Common myeloid progenitor, CD34-positive (primary cell): ENCODE data around the gene INSL3.

Experiments used
- CTCF ChIA-PET: fragments of 350-600 bp; sonication (Branson Sonifier 250); formaldehyde crosslinking; loops from one replicate; lab custom pipeline; 2021; ENCODE audit warnings: antibody characterized with exemption; lab: Charles Lee
- POLR2A ChIA-PET: fragments of 350-600 bp; sonication (Branson Sonifier 250); formaldehyde crosslinking; loops from one replicate; lab custom pipeline; 2021; ENCODE audit warnings: antibody characterized with exemption; lab: Charles Lee
- DNase-seq, 3 donors: peaks; one replicate each; pipeline versions ENCODE4 v3.0.0 to v3.0.0-alpha.2; 2013
- H3K27ac ChIP-seq, 2 experiments: 1 replicate in 1 of 2; 2 replicates in 1 of 2; pipeline ENCODE4 v1.7.0; 2013; ENCODE audit warnings: inconsistent platforms in 2 of 2, low read length in 2 of 2, mild to moderate bottlenecking in 2 of 2, low read depth in 1 of 2, moderate library complexity in 1 of 2; ENCODE audit not compliant: severe bottlenecking in 2 of 2, insufficient read depth in 1 of 2, poor library complexity in 1 of 2
- H3K27me3 ChIP-seq, 5 experiments: replicated peaks in 2 of 5; 1 replicate in 3 of 5; 2 replicates in 2 of 5; pipeline versions ENCODE4 v1.6.1 to v1.7.0; 2013; ENCODE audit warnings: low read length in 4 of 5, mild to moderate bottlenecking in 2 of 5, moderate library complexity in 2 of 5, inconsistent platforms in 1 of 5; ENCODE audit not compliant: insufficient read depth in 5 of 5, control insufficient read depth in 4 of 5
- H3K36me3 ChIP-seq, 4 experiments: 1 replicate in 2 of 4; 2 replicates in 2 of 4; pipeline versions ENCODE4 v1.6.1 to v1.7.0; 2013; ENCODE audit warnings: low read length in 3 of 4, control low read depth in 1 of 4, mild to moderate bottlenecking in 1 of 4; ENCODE audit not compliant: control insufficient read depth in 4 of 4, insufficient read depth in 4 of 4
- H3K4me1 ChIP-seq, 4 experiments: 1 replicate in 3 of 4; 2 replicates in 1 of 4; pipeline versions ENCODE4 v1.6.1 to v1.7.1; 2013; ENCODE audit warnings: low read length in 3 of 4, mild to moderate bottlenecking in 3 of 4, control low read depth in 1 of 4, inconsistent platforms in 1 of 4, moderate library complexity in 1 of 4; ENCODE audit not compliant: control insufficient read depth in 4 of 4, insufficient read depth in 4 of 4; ENCODE audit errors: control extremely low read depth in 1 of 4
- H3K4me3 ChIP-seq, 7 experiments: 1 replicate in 4 of 7; 2 replicates in 3 of 7; pipeline versions ENCODE4 v1.5.1 to v1.7.0; 2013; ENCODE audit warnings: mild to moderate bottlenecking in 7 of 7, low read length in 6 of 7, moderate library complexity in 6 of 7, inconsistent platforms in 2 of 7, low read depth in 2 of 7, control low read depth in 1 of 7; ENCODE audit not compliant: insufficient read depth in 4 of 7, control insufficient read depth in 1 of 7; ENCODE audit errors: extremely low read depth in 1 of 7
- H3K9me3 ChIP-seq, 5 experiments: 1 replicate in 4 of 5; 2 replicates in 1 of 5; pipeline versions ENCODE4 v1.6.1 to v1.7.1; 2013; ENCODE audit warnings: low read length in 4 of 5, mild to moderate bottlenecking in 2 of 5, inconsistent platforms in 1 of 5, low read depth in 1 of 5, moderate library complexity in 1 of 5; ENCODE audit not compliant: control insufficient read depth in 4 of 5, insufficient read depth in 2 of 5; ENCODE audit errors: control extremely low read depth in 1 of 5
- WGBS: methylation state at CpG from one replicate; pipeline ENCODE4 v1.1.5; 2013; ENCODE audit not compliant: insufficient coverage; 5-methylcytosine and 5-hydroxymethylcytosine counted together

INSL3 gene

DNA sequence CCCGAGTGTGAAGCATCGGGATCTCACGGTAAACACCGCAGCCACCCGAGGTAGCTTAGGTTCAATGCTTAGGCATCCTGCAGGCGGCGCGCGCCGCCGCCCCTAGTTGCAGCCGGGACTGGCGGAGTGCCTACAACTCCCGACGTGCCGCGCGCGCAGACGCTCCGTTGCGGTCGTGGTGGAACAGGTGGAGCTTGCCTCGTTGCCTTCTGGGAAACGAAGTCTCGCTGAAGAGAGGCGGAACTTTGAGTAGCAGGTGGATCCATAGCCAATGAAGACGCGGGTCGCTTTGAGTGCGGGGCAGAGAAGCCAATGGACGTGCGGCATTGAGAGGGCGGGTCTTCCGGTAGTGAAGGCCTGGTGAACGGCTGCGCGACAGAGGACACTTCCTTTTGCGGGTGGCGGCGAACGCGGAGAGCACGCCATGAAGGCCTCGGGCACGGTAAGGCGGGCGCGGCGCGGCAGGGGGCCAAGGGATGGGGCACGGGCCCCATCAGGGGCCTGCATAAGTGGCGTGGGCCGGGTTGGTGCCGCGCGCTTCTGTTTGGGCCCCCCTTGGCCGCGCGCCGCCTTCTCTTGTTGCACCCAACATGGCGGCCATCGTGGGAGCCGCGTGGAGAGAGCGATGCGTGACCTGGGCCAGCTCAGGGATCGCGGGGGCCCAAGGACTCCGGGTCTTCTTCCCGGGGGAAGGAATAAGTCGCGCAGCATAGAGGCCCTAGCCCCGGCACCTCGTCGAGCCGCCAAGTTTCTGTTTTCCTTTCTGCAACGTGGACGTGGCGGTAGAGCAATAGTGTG lies 38.4 kb upstream of the INSL3 start, which contains the start of gene RPL18A:
RPL18A (plus strand) TSS at position 378 of the 798 bp plus-strand sequence; CDS start at position 425, 47 bp downstream.
- Histone ChIP-seq H3K4me3 (peak within 1 kb of the TSS; percentile 90 to 100 (median 97)), H3K27me3 (no peaks in the 10 kb centered on the region), H3K27ac (peak within 1 kb of the TSS; percentile 77 to 93), H3K36me3 (peaks cover 8 to 45% (median 32%) of the 10 kb centered on the region in 4 experiments), H3K4me1 (peaks cover 9 to 30% (median 24%) of the 10 kb centered on the region in 4 experiments), H3K9me3 (no peaks in the 10 kb centered on the region)
- ChIA-PET POLR2A (interaction anchor here (1.0 to 1.8 kb wide), 10 partner anchors 10 to 73 kb away, joined by 3 to 21 read pairs (median 5); partner anchors contain the start of genes CCDC124, JAK3 and SLC5A5), CTCF (interaction anchor here (0.6 to 4.4 kb wide), 35 partner anchors 9 to 455 kb away, joined by 3 to 63 read pairs (median 4); partner anchors contain the start of genes B3GNT3, BST2, CCDC124 and JAK3)
- DNase-seq: peak; percentile 100
- WGBS: 0% methylated on average over 79 of the region's 80 CpGs

DNA sequence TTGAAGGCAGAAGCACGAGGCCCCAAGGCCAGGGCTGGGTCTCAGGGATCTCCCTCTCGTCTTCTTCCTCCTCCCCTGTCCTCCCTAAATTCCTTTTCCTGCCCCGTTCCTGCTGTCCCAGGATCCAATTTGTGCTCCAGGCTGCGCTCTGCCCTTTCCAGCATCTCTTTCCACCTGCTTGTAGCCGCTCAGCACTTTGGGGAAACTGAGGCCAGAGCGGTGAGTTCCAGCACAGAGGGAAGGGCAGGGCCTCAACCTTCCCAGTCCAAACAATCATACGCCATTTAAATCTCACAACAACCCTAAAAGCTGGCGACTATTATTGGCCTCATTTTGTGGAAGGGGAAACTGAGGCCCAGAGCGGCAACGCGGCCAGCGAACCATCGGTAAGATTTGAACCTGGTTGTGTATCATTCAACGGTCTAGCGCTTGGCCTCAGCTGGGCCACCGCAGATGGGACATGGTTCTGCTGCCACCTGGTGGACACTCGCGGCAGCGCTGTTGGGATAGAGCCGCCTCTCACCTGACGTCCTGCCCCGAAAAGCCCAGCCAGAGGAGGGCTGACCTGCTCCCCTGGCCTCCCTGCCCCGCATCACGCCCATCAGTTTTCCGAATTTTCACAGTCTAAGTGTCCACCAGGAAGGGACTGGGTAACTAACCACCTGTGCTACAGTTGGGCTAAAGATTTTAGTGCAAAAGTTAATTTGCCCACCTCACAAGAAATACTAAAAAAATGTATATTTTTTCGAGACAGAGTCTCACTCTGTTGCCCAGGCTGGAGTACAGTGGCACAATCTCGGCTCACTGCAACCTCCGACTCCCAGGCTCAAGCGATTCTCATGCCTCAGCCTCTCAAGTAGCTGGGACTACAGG lies 34.2 kb upstream of the INSL3 start:
- Histone ChIP-seq H3K27ac (no peak overlapping the region), H3K4me3 (no peak overlapping the region), H3K4me1 (peaks cover 5 to 21% (median 14%) of the 10 kb centered on the region in 4 experiments), H3K9me3 (no peaks in the 10 kb centered on the region), H3K36me3 (peaks cover 0 to 3% (median 0%) of the 10 kb centered on the region in 4 experiments), H3K27me3 (no peaks in the 10 kb centered on the region)
- DNase-seq: peak; percentile 61 to 82 (median 75)
- ChIA-PET CTCF (interaction anchor here (0.6 to 4.9 kb wide), 27 partner anchors 8 to 756 kb away, joined by 3 to 36 read pairs (median 5); partner anchors contain the start of genes B3GNT3, CCDC124 and JAK3), POLR2A (interaction anchor here (1.0 to 1.3 kb wide), 2 partner anchors 64 to 135 kb away, joined by 3 to 4 read pairs; no protein-coding TSS in a partner anchor)
- WGBS: 8% methylated on average over 21 of the region's 29 CpGs

DNA sequence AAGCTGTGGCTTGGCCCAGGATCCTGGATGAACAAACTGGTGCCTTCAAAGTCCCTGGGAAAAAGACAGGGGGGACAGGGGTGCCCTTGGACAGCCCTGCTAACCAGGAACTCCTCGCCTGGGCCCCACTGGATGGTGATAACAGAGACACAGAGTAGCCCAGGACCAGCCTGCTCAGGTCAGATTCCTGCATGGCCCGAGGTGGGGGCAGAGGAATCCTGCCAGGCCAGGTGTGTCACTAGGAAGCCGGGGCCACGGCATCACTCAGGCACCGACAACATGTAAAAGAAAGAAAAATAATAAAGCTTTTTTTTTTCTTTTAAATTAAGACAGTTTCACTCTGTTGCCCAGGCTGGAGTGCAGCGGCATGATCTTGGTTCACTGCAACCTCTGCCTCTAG lies 32.7 kb upstream of the INSL3 start:
- POLR2A ChIA-PET: interaction anchor here (0.6 kb wide), 1 partner anchor 1712 kb away, joined by 3 read pairs; no protein-coding TSS in a partner anchor
- Histone ChIP-seq H3K4me3 (no peak overlapping the region), H3K27me3 (no peaks in the 10 kb centered on the region), H3K36me3 (no peaks in the 10 kb centered on the region), H3K9me3 (no peaks in the 10 kb centered on the region), H3K27ac (no peak overlapping the region), H3K4me1 (peaks cover 5 to 28% (median 22%) of the 10 kb centered on the region in 4 experiments)
- WGBS: 94% methylated on average over 2 of the region's 6 CpGs
- CTCF ChIA-PET: interaction anchor here (0.6 to 4.9 kb wide), 15 partner anchors 20 to 281 kb away, joined by 3 to 36 read pairs (median 6); partner anchors contain the start of genes B3GNT3 and CCDC124
- DNase-seq: no peak

DNA sequence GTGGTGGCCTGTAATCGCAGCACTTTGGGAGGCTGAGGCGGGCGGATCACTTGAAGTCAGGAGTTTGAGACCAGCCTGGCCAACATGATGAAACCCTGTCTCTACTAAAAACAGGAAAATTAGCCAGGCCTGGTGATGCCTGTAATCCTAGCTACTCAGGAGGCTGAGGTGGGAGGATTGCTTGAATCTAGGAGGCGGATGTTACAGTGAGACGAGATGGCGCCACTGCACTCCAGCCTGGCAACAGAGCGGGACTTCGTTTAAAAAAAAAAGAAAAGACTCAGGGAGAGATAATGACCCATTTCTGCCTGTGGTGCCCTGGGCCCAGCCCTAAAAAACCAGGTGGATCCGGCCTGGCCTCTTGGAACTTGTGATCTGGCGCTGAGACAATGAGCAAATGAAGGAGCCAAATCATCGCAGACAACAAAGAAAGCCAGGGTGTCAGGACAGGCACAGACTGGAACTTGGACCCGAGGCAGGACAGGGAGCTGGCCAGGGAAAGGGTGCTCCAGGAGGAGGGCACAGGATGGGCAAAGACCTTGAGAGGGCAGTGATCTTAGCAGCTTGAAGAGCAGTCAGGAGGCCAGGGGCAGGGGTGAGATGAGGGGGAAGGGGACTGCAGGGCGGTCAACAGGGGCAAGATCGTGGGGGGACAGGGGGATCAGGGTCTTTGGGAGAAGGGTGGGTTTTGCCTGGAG lies 27.4 kb upstream of the INSL3 start:
- H3K4me3 ChIP-seq: peak overlapping the region in 1 of 7 experiments; percentile 17
- no peaks in the 10 kb centered on the region for H3K9me3 ChIP-seq
- ChIA-PET POLR2A (interaction anchor here (0.7 to 1.5 kb wide), 5 partner anchors 11 to 123 kb away, joined by 3 to 5 read pairs (median 5); no protein-coding TSS in a partner anchor), CTCF (interaction anchor here (0.6 to 2.3 kb wide), 10 partner anchors 11 to 196 kb away, joined by 3 to 6 read pairs (median 4); partner anchors contain the start of gene RPL18A)
- H3K27ac ChIP-seq: peak overlapping the region; percentile 75 to 94
- 55% methylated on average over 11 of the region's 14 CpGs for WGBS
- H3K36me3 ChIP-seq: peaks cover 0 to 13% (median 3%) of the 10 kb centered on the region in 4 experiments
- H3K27me3 ChIP-seq: no peaks in the 10 kb centered on the region
- peak in 2 of 3 donors; percentile 85 to 88 for DNase-seq
- H3K4me1 ChIP-seq: peaks cover 5 to 66% (median 59%) of the 10 kb centered on the region in 4 experiments

DNA sequence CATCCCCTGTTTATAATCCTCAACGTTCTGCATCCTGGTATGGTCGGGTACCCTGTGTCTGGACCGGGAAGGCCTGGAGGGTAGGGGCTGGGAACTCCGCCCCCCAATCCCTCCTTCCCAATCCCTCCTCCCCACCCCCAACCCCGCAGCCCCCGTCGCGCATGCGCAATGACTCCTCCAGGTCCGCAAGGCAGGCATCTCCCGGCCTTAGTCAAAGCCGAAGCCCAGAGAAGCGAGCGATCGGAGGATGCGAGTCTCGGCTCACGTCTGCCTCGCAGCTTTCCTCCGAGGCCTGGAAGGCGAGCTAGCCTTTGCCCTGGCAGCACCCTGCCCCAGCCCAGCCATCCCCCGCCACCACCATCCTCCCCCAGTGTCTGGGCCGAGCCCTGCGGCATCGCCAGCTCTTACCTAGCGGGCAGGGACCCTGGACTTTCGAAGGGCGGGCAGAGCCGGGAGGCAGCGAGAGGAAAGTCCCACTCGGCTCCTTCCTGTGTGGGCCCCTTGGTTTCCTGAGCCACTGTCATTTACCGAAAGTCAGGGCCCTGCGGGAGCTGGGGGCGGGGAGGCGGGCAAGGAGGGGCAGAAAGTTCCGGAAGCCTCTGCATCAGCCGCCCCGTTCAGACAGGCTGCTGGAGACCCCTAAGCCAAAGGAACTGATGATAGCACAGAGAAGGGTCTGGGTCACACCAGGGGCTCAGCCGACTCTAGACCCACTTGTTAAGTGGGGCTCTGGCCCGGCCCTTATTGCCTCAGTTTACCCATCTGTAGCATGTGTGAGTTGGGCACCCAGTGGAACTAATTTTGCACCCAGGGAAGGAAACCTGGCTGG lies 26.4 kb upstream of the INSL3 start, which contains the start of gene JAK3:
JAK3 (minus strand) TSS at position 445 of the 829 bp plus-strand sequence. CDS start 3,565 bp downstream, outside the sequence.
- Histone ChIP-seq H3K27ac (peak within 1 kb of the TSS; percentile 75 to 94), H3K4me1 (peaks cover 5 to 69% (median 63%) of the 10 kb centered on the region in 4 experiments), H3K4me3 (peak within 1 kb of the TSS; percentile 40 to 76 (median 69)), H3K36me3 (peaks cover 3 to 23% (median 11%) of the 10 kb centered on the region in 4 experiments), H3K9me3 (no peaks in the 10 kb centered on the region), H3K27me3 (no peaks in the 10 kb centered on the region)
- ChIA-PET CTCF (interaction anchor here (0.9 to 2.3 kb wide), 9 partner anchors 8 to 70 kb away, joined by 3 to 6 read pairs (median 4); partner anchors contain the start of gene RPL18A), POLR2A (interaction anchor here (0.5 to 1.8 kb wide), 10 partner anchors 10 to 98 kb away, joined by 3 to 14 read pairs (median 4); partner anchors contain the start of genes CCDC124 and RPL18A)
- DNase-seq: peak; percentile 85 to 92 (median 91)
- under 1% methylated on average over 24 of the region's 40 CpGs for WGBS
